ENCODE measurements around the gene CHD1L.
"Not testable (repeated sequence)": the region's sequence is repeated elsewhere in the genome, so short reads cannot be mapped to it uniquely, and the experiment has no call there.

The CHD1L gene

GRCh38 chr1:147235822-147236221 lies 6.7 kb upstream of the CHD1L start:
- no peak for DNase-seq

GRCh38 chr1:147236448-147236847 lies 6.0 kb upstream of the CHD1L start:
- DNase-seq: no peak

GRCh38 chr1:147236959-147237791 lies 5.3 kb upstream of the CHD1L start:
- DNase-seq: peak; percentile 10

- DNase-seq: peak; percentile 21
Observed at GRCh38 chr1:147238053-147238902, 4.2 kb upstream of the CHD1L start.

- no peak for DNase-seq
Observed at GRCh38 chr1:147238925-147239820, 3.3 kb upstream of the CHD1L start.

- not testable (repeated sequence) for DNase-seq
Observed at GRCh38 chr1:147240131-147240721, 2.3 kb upstream of the CHD1L start.

GRCh38 chr1:147241934-147242448 lies 493 bp upstream of the CHD1L start:
- no peak for DNase-seq

- DNase-seq: peak; percentile 36
Observed at GRCh38 chr1:147243228-147243685, 773 bp downstream of the CHD1L start.

GRCh38 chr1:147243841-147244240 lies 1.4 kb downstream of the CHD1L start:
- peak; percentile 36 for DNase-seq

GRCh38 chr1:147245129-147245528 lies 2.6 kb downstream of the CHD1L start:
- DNase-seq: no peak

- no peak for DNase-seq
Observed at GRCh38 chr1:147245586-147246021, 3.1 kb downstream of the CHD1L start.

- no peak for DNase-seq
Observed at GRCh38 chr1:147246044-147246690, 3.7 kb downstream of the CHD1L start.

- DNase-seq: no peak
Observed at GRCh38 chr1:147246910-147247655, 4.6 kb downstream of the CHD1L start.

- DNase-seq: no peak
Observed at GRCh38 chr1:147247656-147248238, 5.3 kb downstream of the CHD1L start.

GRCh38 chr1:147252540-147252939 lies 10.1 kb downstream of the CHD1L start:
- no peak for DNase-seq

- DNase-seq: no peak
Observed at GRCh38 chr1:147260956-147261355, 18.5 kb downstream of the CHD1L start.

GRCh38 chr1:147264158-147264768 lies 21.8 kb downstream of the CHD1L start:
- DNase-seq: no peak

GRCh38 chr1:147266381-147266780 lies 23.9 kb downstream of the CHD1L start:
- DNase-seq: no peak

GRCh38 chr1:147267711-147268110 lies 25.2 kb downstream of the CHD1L start:
- DNase-seq: no peak

GRCh38 chr1:147270721-147271120 lies 28.2 kb downstream of the CHD1L start:
- no peak for DNase-seq
